HUES48 (cell line): ENCODE results near the gene PTPRJ.

Source experiments
- H3K27ac ChIP-seq: one replicate; pipeline ENCODE4 v1.7.0; 2013; ENCODE audit warnings: low read depth, low read length, inconsistent platforms
- H3K27me3 ChIP-seq: 2 replicates; pipeline ENCODE4 v1.6.1; 2013; ENCODE audit warnings: mild to moderate bottlenecking, low read length; ENCODE audit not compliant: control insufficient read depth, insufficient read depth
- H3K36me3 ChIP-seq: 2 replicates; pipeline ENCODE4 v1.6.1; 2013; ENCODE audit warnings: low read length; ENCODE audit not compliant: control insufficient read depth, insufficient read depth
- H3K4me1 ChIP-seq: 2 replicates; pipeline ENCODE4 v1.6.1; 2013; ENCODE audit warnings: mild to moderate bottlenecking, low read length; ENCODE audit not compliant: control insufficient read depth, insufficient read depth
- H3K4me3 ChIP-seq: 2 replicates; pipeline ENCODE4 v1.5.1; 2013; ENCODE audit warnings: mild to moderate bottlenecking, low read depth, low read length
- H3K9ac ChIP-seq: 2 replicates; pipeline ENCODE4 v1.6.1; 2013; ENCODE audit warnings: mild to moderate bottlenecking, low read depth, low read length, moderate library complexity
- H3K9me3 ChIP-seq: 2 replicates; pipeline ENCODE4 v1.6.1; 2013; ENCODE audit warnings: low read length; ENCODE audit not compliant: control insufficient read depth, insufficient read depth

The PTPRJ gene

DNA sequence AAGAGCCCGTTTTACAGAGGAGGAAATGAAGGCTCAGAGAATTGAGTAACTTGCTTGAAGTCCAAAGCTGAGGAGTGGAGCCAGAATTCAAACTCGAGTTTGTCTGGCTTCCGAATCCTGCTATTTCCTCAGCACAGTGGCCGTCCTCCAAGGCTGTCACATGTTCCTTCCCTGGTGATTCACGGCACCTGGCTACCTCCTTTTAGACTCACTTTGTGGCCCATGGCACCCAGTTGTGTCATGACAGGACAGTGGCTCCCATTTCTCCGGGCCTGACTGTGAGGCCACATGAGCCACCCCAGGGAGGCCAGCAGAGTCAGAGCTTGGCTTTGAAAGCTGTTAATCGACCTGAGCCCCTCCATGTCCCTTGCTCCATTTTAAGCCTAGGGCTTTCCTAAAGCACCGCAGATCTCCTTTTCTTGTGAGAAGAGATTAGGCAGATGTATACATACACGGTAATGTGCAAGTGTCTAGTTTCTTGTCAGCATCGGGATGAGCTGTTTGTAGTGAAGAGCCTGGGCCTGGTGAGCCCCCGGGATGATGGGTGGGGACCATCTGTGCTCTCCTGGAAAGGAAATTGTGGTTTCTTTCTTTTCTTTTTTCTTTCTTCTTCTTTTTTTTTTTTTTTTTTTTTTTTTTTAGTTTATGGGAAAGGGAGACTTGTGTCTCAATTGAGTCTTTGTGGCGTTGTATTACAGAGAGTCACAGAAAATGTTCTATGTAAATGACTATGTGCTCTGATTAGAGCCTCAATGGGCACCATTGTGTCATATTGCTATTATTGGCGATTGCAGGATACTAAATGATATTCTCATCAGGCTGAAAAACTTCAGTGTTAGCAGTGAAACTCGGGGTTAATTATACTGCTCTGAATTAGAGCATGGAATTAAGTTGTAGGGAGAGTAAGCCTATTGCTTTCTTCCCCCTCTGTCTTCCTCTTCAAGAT lies 54.8 kb downstream of the PTPRJ start:
- H3K9me3 ChIP-seq: no peaks in the 10 kb centered on the region
- no peak overlapping the region for H3K27ac ChIP-seq
- H3K4me3 ChIP-seq: no peak overlapping the region
- no peaks in the 10 kb centered on the region for H3K27me3 ChIP-seq
- no peak overlapping the region for H3K9ac ChIP-seq
- H3K36me3 ChIP-seq: no peaks in the 10 kb centered on the region
- H3K4me1 ChIP-seq: peaks cover 15% of the 10 kb centered on the region

DNA sequence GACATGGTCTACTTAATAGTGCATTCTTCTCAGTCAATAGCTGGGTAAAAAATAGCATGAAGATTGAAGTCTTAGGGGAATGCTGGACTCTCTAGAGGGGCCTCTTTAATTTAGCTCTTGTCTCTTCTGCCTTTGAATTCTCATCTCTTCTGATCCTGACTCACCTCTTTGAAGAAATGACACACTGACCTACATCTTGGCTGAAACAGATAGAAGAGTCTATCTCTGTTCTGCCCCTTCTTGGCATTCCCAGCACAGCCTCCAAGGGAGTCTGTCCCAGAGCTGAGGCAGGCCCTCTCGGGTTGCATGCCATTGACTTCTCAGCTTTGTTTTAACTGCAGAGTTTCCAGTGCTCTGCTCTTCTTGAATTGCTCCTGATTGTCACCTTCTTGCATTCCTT lies 55.7 kb downstream of the PTPRJ start:
- Histone ChIP-seq H3K9me3 (no peaks in the 10 kb centered on the region), H3K27me3 (no peaks in the 10 kb centered on the region), H3K4me1 (peaks cover 15% of the 10 kb centered on the region), H3K36me3 (no peaks in the 10 kb centered on the region), H3K27ac (no peak overlapping the region), H3K9ac (no peak overlapping the region), H3K4me3 (no peak overlapping the region)

DNA sequence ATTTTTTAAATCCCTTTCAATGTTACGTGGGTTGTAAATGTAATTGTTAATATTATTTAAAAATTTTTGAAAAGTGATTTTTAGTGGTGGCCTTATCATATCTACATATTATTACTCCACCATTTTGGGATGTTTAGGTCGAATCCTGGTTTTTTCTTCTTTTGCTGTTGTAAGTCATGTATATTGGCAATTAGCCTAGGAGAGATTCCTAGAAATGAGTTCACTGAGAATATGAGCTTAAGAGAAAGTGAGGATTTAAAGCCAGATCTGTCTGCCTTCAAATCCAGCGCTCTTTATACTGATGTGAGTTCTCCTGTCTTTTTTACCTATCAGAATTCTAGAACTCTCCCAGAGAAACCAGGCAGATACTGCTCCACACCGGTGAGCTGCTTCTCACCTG lies 56.1 kb downstream of the PTPRJ start:
- no peak overlapping the region for H3K27ac ChIP-seq
- peaks cover 11% of the 10 kb centered on the region for H3K4me1 ChIP-seq

DNA sequence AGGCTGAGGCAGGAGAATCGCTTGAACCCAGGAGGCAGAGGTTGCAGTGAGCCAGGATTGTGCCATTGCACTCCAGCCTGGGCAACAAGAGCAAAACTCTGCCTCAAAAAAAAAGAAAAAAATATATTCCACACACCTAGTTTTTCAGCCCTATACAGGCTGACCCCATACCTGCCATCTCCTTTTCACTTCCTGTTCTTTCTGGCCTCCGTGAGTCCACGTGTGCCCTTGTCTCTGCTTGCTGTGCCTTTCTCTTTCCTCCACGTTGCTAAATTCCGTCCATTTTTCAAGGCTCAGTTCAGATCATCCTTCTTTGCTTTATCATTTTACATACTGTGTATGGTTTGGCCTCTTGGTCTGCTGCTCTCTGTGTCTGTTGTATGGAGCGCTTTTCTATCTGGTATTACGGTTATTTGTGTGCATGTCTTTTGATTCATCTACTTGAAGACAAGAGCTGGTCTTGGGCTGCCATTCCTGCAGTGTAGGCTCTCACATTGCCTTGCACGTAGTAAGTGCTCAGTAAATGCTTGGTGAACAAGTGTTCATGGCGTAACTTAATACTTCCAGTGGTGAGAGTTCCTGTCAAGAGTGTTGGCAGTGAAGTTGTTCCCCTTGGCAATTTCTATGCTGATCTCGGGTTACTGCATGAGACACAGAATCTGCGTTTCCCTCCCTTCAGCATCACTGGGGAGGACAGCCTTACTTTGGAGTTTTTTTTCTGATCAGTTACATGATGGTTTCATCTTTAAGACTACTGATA lies 57.5 kb downstream of the PTPRJ start:
- H3K4me3 ChIP-seq: no peak overlapping the region
- H3K27ac ChIP-seq: no peak overlapping the region
- no peaks in the 10 kb centered on the region for H3K36me3 ChIP-seq
- H3K9me3 ChIP-seq: no peaks in the 10 kb centered on the region
- 0 out of 2 replicates have a peak, but pooled peaks cover 3% of the 10 kb centered on the region for H3K4me1 ChIP-seq
- H3K9ac ChIP-seq: no peak overlapping the region
- H3K27me3 ChIP-seq: no peaks in the 10 kb centered on the region

More for the DNA sequence above, 56.1 kb downstream of the PTPRJ start:
- no peaks in the 10 kb centered on the region for H3K9me3 ChIP-seq
- H3K9ac ChIP-seq: no peak overlapping the region
- H3K36me3 ChIP-seq: no peaks in the 10 kb centered on the region
- H3K4me3 ChIP-seq: no peak overlapping the region
- H3K27me3 ChIP-seq: no peaks in the 10 kb centered on the region

DNA sequence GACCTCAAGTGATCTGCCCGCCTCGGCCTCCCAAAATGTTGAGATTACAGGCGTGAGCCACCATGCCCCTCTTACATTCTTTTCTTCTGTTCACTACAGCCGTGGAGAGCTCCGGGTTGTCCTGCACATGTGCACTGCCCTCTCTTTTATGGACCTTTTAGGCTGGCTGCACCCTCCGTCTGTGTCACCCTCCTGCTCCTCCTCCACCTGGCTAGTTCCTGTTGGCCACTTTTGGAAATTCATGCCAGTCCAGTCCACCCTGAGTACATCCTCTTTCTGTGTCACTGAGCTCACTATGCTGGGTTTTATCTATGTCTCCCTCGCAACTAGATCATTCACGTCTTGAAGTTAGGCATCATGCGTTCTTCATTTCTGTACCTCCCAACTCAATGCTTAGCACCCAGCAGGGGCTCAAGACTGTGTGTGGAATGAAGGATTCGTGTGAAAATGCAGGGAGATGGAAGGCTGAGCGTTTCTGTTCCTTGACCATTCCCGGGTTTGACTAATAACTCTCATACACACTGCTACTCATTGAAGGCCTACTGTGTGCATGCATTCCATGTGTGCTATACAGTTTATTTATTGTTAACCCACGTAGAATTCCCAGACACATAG lies 60.6 kb downstream of the PTPRJ start:
- H3K9me3 ChIP-seq: no peaks in the 10 kb centered on the region
- H3K9ac ChIP-seq: no peak overlapping the region
- H3K4me3 ChIP-seq: no peak overlapping the region
- H3K36me3 ChIP-seq: no peaks in the 10 kb centered on the region
- no peaks in the 10 kb centered on the region for H3K4me1 ChIP-seq
- H3K27me3 ChIP-seq: no peaks in the 10 kb centered on the region
- H3K27ac ChIP-seq: no peak overlapping the region

DNA sequence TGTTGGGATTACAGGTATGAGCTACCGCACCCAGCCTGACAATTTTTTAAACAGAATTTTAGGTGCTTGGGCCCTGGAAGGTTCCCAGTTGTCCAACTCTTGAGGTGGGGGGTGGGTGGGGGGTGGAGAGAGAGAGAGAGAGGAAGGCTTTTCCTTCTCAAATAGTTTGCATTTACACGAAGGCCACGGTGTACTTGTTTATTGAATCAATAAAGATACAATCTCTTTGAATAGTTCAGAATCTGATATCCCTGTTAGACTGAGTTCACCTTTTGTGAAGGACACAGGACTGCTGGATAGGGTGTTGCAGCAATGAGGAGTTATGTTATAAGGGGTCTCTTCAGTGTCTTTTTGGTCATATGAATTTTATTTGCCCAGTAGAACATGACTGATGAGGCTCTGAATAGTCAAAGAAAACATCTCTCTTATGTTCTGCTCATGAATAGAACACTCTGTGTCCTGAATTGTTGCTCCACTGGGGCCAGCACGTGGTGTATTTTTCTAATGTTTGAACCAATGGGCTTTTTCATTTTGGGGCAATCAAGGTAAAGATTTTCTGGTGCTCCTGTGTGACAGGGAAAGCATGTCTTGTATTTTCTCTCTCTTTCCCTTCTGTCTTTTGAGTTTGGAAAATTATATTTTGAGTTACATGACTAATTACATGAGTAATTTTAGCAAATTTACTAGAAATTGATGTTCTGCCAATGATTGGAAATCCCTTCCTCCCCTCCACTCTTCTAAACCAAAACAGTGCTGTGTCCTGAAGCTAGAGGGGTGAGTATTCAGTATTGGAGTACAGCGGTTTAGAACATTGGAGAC lies 61.7 kb downstream of the PTPRJ start:
- H3K9ac ChIP-seq: no peak overlapping the region
- no peak overlapping the region for H3K4me3 ChIP-seq
- H3K36me3 ChIP-seq: no peaks in the 10 kb centered on the region
- H3K4me1 ChIP-seq: no peaks in the 10 kb centered on the region
- no peaks in the 10 kb centered on the region for H3K9me3 ChIP-seq
- H3K27ac ChIP-seq: no peak overlapping the region
- no peaks in the 10 kb centered on the region for H3K27me3 ChIP-seq

DNA sequence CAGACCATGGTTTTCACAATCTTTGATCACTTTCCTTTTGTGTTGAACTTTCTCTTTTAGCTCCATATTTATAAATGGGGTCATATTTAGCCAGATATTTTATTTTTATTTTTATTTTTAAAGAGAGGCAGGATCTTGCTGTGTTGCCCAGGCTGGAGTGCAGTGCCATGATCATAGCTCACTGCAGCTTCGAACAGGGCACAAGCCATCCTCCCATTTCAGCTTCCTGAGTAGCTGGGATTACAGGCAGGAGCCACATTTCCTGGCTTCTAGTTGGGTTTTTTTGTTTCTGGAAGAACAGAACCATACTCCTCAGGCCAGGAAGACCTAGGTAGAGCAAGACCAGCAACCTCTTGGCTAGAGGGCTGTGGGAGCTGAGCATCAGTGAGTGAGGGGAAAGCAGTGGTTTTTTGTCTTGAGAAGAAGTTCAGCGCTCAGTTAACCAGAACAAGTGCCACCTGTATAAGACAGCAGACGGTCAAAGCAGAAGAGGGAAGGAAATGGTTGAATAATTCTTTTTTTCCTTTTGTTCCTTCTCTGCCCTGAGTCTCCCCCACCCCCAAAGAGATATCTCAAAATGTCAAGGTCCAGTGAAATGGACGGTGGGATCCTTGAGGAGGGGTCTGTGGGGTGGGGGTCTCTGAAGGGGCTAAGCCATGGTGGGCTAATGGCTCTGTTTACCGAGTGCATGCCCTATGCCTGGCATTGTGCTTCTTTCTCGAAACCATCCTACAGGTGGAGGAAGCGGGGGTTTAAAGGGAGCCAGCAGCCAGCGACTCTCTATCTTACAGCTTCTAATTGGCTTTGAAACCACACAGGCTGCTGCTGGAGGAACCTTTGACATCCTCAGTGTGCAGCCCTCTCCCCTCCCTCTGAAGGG lies 63.0 kb downstream of the PTPRJ start:
- Histone ChIP-seq H3K4me1 (0 out of 2 replicates have a peak, but pooled peaks cover 5% of the 10 kb centered on the region), H3K9ac (no peak overlapping the region), H3K27me3 (no peaks in the 10 kb centered on the region), H3K4me3 (no peak overlapping the region), H3K36me3 (no peaks in the 10 kb centered on the region), H3K27ac (no peak overlapping the region), H3K9me3 (no peaks in the 10 kb centered on the region)

DNA sequence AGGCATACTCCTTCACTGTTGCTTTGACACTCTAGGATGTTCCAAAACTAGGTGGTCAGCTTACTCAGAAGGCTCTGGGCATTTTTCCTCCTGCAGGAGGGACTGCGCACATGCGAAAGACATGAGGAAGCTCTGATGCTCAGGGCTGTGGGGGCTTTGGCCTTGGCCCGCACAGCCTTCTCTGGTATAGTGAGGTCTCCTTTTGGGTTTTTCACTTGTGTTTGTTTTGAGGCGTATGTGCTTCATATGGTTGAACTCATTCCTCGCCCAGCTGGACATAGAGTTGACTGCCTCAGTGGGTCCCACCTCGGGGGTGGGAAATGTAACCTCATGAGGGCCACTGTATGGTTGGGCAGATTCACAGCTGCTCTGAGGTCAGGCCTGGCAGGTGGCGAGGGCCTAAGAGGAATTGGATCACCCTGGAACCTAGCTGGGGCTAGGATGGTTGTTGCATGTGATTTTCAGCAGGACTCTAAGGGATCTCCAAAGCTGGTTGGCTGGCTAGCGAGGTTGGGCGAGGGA lies 63.7 kb downstream of the PTPRJ start:
- Histone ChIP-seq H3K27me3 (no peaks in the 10 kb centered on the region), H3K27ac (no peak overlapping the region), H3K9ac (no peak overlapping the region), H3K4me3 (no peak overlapping the region), H3K4me1 (0 out of 2 replicates have a peak, but pooled peaks cover 5% of the 10 kb centered on the region), H3K36me3 (no peaks in the 10 kb centered on the region), H3K9me3 (no peaks in the 10 kb centered on the region)

DNA sequence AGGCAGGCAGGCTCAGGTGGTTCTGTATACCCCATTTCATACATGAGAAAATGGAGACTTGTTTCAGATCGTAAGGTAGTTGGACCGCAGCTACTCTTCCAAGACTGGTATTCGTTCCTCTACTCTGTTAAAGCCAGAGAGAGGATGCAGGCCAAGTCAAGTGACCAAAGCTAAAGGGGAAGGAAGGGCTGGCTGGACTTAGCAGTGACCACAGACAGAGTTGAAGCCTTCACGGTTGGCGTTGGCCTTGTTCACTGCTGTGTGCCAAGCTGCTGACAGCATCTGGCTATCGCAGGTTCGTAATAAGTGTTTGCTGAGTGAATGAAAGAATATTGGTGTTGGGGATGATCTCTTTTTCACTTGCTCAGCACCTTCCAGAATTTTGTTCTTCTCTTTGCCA lies 64.2 kb downstream of the PTPRJ start:
- Histone ChIP-seq H3K9ac (no peak overlapping the region), H3K4me3 (no peak overlapping the region), H3K4me1 (0 out of 2 replicates have a peak, but pooled peaks cover 5% of the 10 kb centered on the region), H3K27me3 (no peaks in the 10 kb centered on the region), H3K27ac (no peak overlapping the region), H3K36me3 (no peaks in the 10 kb centered on the region), H3K9me3 (no peaks in the 10 kb centered on the region)
